ACHN (cell line): ENCODE results near the gene CDK10.

Experiments
- DNase-seq: peaks from one replicate; pipeline ENCODE4 v3.0.0-alpha.2; 2015
- in situ Hi-C: cut with HindIII; loops from 2 replicates; pipeline ENCODE4 v1.10.0; 2017; ENCODE audit warnings: low sequenced_read_pairs, low pct_ligation_motif_present, low pct_unique_long_range_greater_than_20kb

The CDK10 gene

GRCh38 chr16:89723279-89724250, 37.1 kb downstream of the CDK10 start:
- in situ Hi-C loops: no loop called here
- no peak for DNase-seq

DNA sequence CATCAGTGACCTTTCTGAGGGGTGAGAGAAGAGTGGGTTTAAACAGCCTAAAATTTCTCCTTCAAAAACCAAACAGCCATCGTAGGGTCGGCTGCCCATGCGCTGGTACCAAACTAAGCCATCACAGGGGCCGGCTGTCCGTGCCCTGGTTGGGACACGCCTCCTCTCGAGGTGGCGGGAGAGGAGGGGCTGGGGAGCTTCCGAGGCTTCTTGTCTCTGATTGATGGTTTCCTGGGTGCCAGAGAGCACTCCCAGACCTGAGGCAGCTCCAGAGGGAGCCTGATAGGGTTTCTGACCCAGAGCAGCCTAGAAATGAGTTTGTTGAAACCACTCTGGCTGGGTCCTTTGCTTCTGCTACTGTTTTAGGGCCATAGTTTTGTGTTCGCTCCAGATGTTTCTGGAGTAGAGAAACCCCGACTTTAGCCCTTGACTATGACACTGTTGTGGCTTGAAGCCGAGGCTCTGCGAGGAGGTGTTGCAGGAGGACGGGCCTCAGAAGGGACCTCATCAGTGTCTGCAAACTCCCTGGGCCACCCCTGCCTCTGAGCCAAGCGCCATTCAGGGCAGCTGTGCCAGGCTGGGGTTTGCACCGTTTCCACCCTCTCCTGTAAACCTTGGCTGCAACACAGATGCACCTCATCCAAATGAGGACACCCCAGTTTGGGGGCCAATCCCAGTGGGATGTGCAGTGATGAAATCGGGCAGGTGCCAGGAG, 41.1 kb downstream of the CDK10 start:
- DNase-seq: no peak
- in situ Hi-C loops: no loop called here

DNA sequence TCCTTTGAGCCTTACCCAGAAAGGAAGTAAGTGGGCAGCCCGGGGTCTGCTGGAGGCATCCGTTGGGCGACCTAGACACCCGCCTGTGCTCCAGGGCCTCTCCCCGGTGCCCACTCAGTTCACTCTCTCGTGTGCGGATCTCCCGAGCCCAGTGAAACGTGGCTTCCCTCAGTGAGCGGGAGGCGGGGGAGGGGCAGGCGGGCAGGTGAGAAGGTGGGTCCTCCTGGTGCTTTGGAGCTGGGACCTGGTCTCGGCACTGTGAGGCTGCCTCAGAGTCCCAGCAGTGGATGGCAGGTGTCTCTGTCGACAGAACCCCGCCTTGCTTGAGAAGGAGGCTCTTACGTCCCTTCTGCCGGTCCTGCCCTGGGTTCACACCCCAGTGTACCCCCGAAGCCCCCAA, 42.8 kb downstream of the CDK10 start:
- in situ Hi-C loops: no loop called here
- DNase-seq: no peak

- in situ Hi-C loops: no loop called here
- DNase-seq: no peak
Measured at GRCh38 chr16:89729863-89730593, 43.5 kb downstream of the CDK10 start.

- in situ Hi-C loops: no loop called here
- no peak for DNase-seq
Measured at GRCh38 chr16:89730610-89731234, 44.2 kb downstream of the CDK10 start.

GRCh38 chr16:89732142-89732917, 45.8 kb downstream of the CDK10 start:
- DNase-seq: no peak
- in situ Hi-C loops: no loop called here

GRCh38 chr16:89732918-89733242, 46.4 kb downstream of the CDK10 start:
- no peak for DNase-seq
- in situ Hi-C loops: no loop called here

- in situ Hi-C loops: no loop called here
- no peak for DNase-seq
Measured at GRCh38 chr16:89733322-89733721, 46.8 kb downstream of the CDK10 start.

GRCh38 chr16:89733792-89734191, 47.3 kb downstream of the CDK10 start:
- DNase-seq: no peak

DNA sequence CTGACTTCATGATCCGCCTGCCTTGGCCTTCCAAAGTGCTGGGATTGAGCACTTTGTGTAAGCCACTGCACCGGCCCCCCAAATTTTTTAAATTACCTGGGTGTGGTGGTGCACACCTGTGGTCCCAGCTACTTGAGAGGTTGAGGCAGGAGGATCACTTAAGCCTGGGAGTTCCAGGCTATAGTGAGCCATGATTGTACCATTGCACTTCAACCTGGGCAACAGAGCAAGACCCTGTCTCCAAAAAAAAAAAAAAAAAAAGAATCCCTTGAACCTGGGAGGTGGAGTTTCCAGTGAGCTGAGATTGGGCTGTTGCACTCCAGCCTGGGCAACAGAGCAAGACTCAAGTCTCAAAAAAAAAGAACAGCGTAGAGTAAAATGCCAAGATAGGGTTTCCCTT, 50.1 kb downstream of the CDK10 start:
- no peak for DNase-seq
- in situ Hi-C loops: no loop called here

More at GRCh38 chr16:89733792-89734191, 47.3 kb downstream of the CDK10 start:
- in situ Hi-C loops: no loop called here

GRCh38 chr16:89737341-89738071, 51.0 kb downstream of the CDK10 start:
- no peak for DNase-seq
- in situ Hi-C loops: no loop called here

- no peak for DNase-seq
- in situ Hi-C loops: no loop called here
Measured at GRCh38 chr16:89738072-89738377, 51.5 kb downstream of the CDK10 start.

GRCh38 chr16:89738538-89739317, 52.2 kb downstream of the CDK10 start:
- in situ Hi-C loops: no loop called here
- no peak for DNase-seq

DNA sequence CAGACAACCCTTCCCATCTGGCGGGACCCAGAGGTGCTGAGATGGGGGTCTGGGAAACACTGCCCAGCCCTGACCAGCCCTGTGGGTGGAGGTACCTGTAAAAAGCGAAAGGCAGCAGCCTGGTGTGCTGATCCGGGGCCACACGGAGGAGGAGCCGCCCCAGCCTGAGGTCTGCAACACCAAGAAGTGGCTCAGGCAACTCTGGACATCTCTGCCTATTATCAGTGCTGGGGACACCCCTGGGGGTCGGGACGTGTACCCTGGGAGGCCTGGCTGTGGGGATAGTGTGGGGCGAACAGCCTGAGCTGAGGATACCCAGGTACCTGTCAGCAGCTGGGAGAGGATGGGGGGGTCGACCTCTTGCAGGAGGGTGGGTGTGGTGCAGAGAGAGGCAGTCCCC, 52.9 kb downstream of the CDK10 start:
- DNase-seq: no peak
- in situ Hi-C loops: no loop called here

GRCh38 chr16:89741342-89742014, 55.0 kb downstream of the CDK10 start:
- in situ Hi-C loops: no loop called here
- no peak for DNase-seq

DNA sequence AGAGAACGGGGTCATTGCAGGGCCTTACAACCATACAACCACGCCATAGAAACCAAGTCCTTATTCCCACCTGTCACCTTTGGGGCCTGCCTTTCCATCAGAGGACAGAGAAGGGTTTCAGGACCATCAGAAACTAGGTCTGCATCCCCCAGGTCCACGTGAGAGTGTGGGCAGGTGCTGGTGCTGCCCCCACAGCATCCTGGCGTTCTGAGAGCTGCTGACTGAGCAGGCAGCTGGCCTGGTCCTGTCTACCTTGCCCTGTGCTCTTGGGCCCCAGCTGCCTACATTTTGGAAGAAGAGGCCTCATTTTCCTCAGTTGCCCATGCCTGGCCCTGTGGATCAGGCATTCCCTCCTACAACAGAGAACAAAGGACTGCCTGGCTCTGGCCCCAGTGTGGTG, 56.5 kb downstream of the CDK10 start:
- no peak for DNase-seq
- in situ Hi-C loops: no loop called here
